Activated naive CD4-positive, alpha-beta T cell treated with anti-CD3 and anti-CD28 coated beads, Interleukin-2, amount 10 ng/mL, durations not matched to agents 7 days and 5 days (primary cell): ENCODE results near the gene SLC22A13.

Source experiments
- CTCF ChIA-PET: fragments of 350-600 bp; sonication (Branson Sonifier 250); formaldehyde crosslinking; loops from one replicate; lab custom pipeline; 2021; ENCODE audit warnings: antibody characterized with exemption; lab: Charles Lee
- DNase-seq: peaks from one replicate; pipeline ENCODE4 v3.0.0-alpha.2; 2020
- H3K27ac Mint-ChIP-seq: one replicate; pipeline ENCODE4 v1.8.0; 2021; ENCODE audit warnings: mild to moderate bottlenecking, moderate library complexity, mixed read lengths
- H3K27me3 Mint-ChIP-seq: one replicate; pipeline ENCODE4 v1.8.0; 2021; ENCODE audit warnings: mild to moderate bottlenecking, mixed read lengths
- H3K36me3 Mint-ChIP-seq: one replicate; pipeline ENCODE4 v1.8.0; 2021; ENCODE audit warnings: mixed read lengths
- H3K4me1 Mint-ChIP-seq: one replicate; pipeline ENCODE4 v1.8.0; 2021; ENCODE audit warnings: mixed read lengths
- H3K4me3 Mint-ChIP-seq: one replicate; pipeline ENCODE4 v1.8.0; 2021; ENCODE audit warnings: mild to moderate bottlenecking, moderate library complexity, mixed read lengths
- H3K9me3 Mint-ChIP-seq: one replicate; pipeline ENCODE4 v1.8.0; 2021; ENCODE audit warnings: mixed read lengths

The SLC22A13 gene

GRCh38 chr3:38297947-38298711 lies 32.5 kb downstream of the SLC22A13 start:
- no peaks in the 10 kb centered on the region for H3K4me1 Mint-ChIP-seq
- CTCF ChIA-PET = interaction anchor here (1.2 to 3.4 kb wide), 3 partner anchors 48 to 183 kb away, joined by 4 to 26 read pairs (median 7); partner anchors contain the start of gene XYLB
- peaks cover 22% of the 10 kb centered on the region for H3K27me3 Mint-ChIP-seq
- H3K27ac Mint-ChIP-seq = no peak overlapping the region
- H3K9me3 Mint-ChIP-seq = no peaks in the 10 kb centered on the region
- no peak for DNase-seq
- no peaks in the 10 kb centered on the region for H3K36me3 Mint-ChIP-seq
- H3K4me3 Mint-ChIP-seq = no peak overlapping the region

DNA sequence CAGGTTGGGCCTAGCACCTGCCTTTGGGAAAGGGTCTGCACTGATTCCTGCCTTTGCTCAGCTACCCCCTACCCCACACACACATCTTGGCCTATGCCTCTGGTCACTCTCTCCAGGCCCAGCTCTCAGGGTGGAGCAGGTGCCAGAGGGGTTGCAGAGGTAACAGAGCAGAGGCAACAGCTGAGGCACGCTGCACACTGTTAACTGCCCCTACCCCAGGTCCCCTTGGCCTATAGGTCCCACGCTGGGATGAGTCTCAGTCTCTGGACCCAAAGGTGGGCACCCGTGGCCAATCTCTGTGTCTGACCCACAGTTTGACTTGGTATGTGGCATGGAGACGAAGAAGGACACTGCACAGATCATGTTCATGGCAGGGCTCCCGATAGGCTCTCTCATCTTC lies 41.3 kb downstream of the SLC22A13 start:
- Mint-ChIP-seq H3K9me3 (no peaks in the 10 kb centered on the region), H3K27me3 (peaks cover 24% of the 10 kb centered on the region), H3K36me3 (no peaks in the 10 kb centered on the region), H3K27ac (no peak overlapping the region), H3K4me3 (no peak overlapping the region), H3K4me1 (no peaks in the 10 kb centered on the region)
- CTCF ChIA-PET = no interaction called here
- no peak for DNase-seq

DNA sequence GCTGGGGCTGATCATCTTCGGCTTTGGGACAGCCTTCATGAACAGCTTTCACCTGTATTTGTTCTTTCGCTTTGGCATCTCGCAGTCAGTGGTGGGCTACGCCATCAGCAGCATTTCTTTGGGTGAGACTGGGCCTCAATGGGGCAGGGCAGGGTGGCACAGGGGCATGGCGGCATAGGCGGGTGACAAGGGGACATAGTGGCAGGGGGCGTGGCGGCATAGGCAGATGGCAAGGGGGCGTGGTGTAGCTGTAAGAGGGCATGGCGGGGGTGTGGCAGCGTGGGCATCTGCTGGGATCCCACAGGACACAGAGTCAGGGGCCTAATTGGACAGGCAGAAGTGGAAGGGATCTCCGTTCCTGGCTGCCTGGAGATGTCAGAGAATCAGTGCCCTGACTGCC lies 42.0 kb downstream of the SLC22A13 start:
- no peak for DNase-seq
- Mint-ChIP-seq H3K4me1 (no peaks in the 10 kb centered on the region), H3K9me3 (no peaks in the 10 kb centered on the region), H3K4me3 (no peak overlapping the region), H3K27ac (no peak overlapping the region), H3K36me3 (no peaks in the 10 kb centered on the region), H3K27me3 (peaks cover 26% of the 10 kb centered on the region)
- CTCF ChIA-PET = no interaction called here

GRCh38 chr3:38308456-38308855 lies 42.8 kb downstream of the SLC22A13 start:
- no peak overlapping the region for H3K27ac Mint-ChIP-seq
- no peaks in the 10 kb centered on the region for H3K36me3 Mint-ChIP-seq
- CTCF ChIA-PET = no interaction called here

DNA sequence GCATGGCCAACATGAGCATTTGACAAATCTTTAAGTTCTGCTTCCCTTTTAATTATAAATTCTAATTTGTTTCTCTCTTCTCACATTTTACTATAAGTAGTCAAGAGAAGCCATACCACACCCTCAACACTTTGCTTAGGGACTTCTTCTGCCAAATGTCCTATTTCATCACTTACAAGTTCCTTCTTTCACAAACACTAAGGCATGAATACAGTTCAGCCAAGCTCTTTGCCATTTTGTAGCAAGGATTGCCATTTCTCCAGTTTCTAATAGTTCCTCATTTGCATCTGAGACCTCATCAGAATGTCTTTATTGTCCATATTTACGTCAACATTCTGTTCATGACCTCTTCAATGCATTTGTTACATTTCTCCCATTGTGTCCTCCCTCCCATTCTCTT lies 45.9 kb downstream of the SLC22A13 start:
- DNase-seq = no peak
- Mint-ChIP-seq H3K27ac (no peak overlapping the region), H3K4me1 (no peaks in the 10 kb centered on the region), H3K36me3 (no peaks in the 10 kb centered on the region), H3K4me3 (no peak overlapping the region), H3K9me3 (no peaks in the 10 kb centered on the region), H3K27me3 (peaks cover 27% of the 10 kb centered on the region)
- CTCF ChIA-PET = no interaction called here

More at GRCh38 chr3:38308456-38308855, 42.8 kb downstream of the SLC22A13 start:
- Mint-ChIP-seq H3K4me1 (no peaks in the 10 kb centered on the region), H3K9me3 (no peaks in the 10 kb centered on the region), H3K4me3 (no peak overlapping the region), H3K27me3 (peaks cover 33% of the 10 kb centered on the region)
- no peak for DNase-seq

DNA sequence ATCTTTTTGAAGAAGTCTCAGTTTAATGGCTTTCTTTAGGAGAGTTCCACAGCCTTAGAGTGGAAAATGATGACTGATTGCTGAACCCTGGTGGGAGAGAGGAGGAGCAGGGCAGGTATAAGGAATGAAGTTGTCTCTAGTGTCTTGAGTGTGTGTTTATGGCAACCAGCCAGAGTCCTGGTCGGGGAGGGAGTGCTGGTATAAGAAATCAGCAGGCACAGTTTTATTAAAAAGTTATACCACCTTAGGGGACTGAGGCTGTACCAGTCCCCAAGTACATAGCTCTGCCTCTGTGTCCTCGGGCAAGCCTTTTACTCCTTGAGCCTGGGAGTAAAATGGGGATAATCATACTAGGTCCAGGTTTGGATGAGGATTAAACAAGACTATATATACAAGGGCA lies 46.3 kb downstream of the SLC22A13 start:
- Mint-ChIP-seq H3K4me1 (no peaks in the 10 kb centered on the region), H3K36me3 (no peaks in the 10 kb centered on the region), H3K27ac (no peak overlapping the region), H3K27me3 (peaks cover 30% of the 10 kb centered on the region), H3K9me3 (no peaks in the 10 kb centered on the region), H3K4me3 (no peak overlapping the region)
- no peak for DNase-seq
- CTCF ChIA-PET = no interaction called here

DNA sequence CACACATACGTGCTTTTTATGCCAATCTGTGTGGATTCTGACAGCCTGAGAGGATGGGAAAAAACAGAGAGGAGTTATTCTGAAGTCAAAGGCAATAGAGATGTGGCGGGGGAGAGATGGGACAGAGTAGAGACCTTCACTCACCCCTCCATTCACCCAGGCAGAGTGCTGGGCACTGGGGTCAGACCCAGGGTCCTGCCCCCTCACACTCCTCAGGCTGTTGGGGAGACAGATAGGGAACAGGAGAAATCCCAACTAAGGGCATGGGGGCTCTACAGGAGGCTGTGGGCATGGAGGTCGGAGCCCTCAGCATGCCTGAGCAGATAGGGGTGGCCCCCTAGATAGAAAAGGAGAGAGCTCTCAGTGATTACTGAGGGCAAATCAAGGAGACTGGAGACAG lies 46.7 kb downstream of the SLC22A13 start:
- Mint-ChIP-seq H3K4me1 (no peaks in the 10 kb centered on the region), H3K27ac (no peak overlapping the region), H3K27me3 (peaks cover 30% of the 10 kb centered on the region), H3K36me3 (no peaks in the 10 kb centered on the region), H3K4me3 (no peak overlapping the region), H3K9me3 (no peaks in the 10 kb centered on the region)
- CTCF ChIA-PET = no interaction called here
- DNase-seq = no peak

- no peaks in the 10 kb centered on the region for H3K36me3 Mint-ChIP-seq
- no peaks in the 10 kb centered on the region for H3K9me3 Mint-ChIP-seq
- H3K4me1 Mint-ChIP-seq = no peaks in the 10 kb centered on the region
- H3K4me3 Mint-ChIP-seq = no peak overlapping the region
- peaks cover 30% of the 10 kb centered on the region for H3K27me3 Mint-ChIP-seq
- H3K27ac Mint-ChIP-seq = no peak overlapping the region
- CTCF ChIA-PET = no interaction called here
- DNase-seq = no peak
Measured at GRCh38 chr3:38313263-38313662, 47.7 kb downstream of the SLC22A13 start.

GRCh38 chr3:38313695-38314094 lies 48.1 kb downstream of the SLC22A13 start:
- CTCF ChIA-PET = no interaction called here
- H3K4me3 Mint-ChIP-seq = no peak overlapping the region
- H3K36me3 Mint-ChIP-seq = no peaks in the 10 kb centered on the region
- no peak for DNase-seq
- H3K27me3 Mint-ChIP-seq = peaks cover 30% of the 10 kb centered on the region
- no peak overlapping the region for H3K27ac Mint-ChIP-seq
- no peaks in the 10 kb centered on the region for H3K9me3 Mint-ChIP-seq
- H3K4me1 Mint-ChIP-seq = no peaks in the 10 kb centered on the region

- Mint-ChIP-seq H3K9me3 (no peaks in the 10 kb centered on the region), H3K4me3 (no peak overlapping the region), H3K27me3 (peaks cover 27% of the 10 kb centered on the region), H3K4me1 (no peaks in the 10 kb centered on the region), H3K27ac (no peak overlapping the region), H3K36me3 (no peaks in the 10 kb centered on the region)
- no peak for DNase-seq
- CTCF ChIA-PET = no interaction called here
Measured at GRCh38 chr3:38314112-38314763, 48.6 kb downstream of the SLC22A13 start.

- CTCF ChIA-PET = no interaction called here
- H3K9me3 Mint-ChIP-seq = no peaks in the 10 kb centered on the region
- DNase-seq = no peak
- no peaks in the 10 kb centered on the region for H3K36me3 Mint-ChIP-seq
- no peaks in the 10 kb centered on the region for H3K4me1 Mint-ChIP-seq
- peaks cover 21% of the 10 kb centered on the region for H3K27me3 Mint-ChIP-seq
- no peak overlapping the region for H3K27ac Mint-ChIP-seq
- no peak overlapping the region for H3K4me3 Mint-ChIP-seq
Measured at GRCh38 chr3:38314764-38315487, 49.3 kb downstream of the SLC22A13 start.

DNA sequence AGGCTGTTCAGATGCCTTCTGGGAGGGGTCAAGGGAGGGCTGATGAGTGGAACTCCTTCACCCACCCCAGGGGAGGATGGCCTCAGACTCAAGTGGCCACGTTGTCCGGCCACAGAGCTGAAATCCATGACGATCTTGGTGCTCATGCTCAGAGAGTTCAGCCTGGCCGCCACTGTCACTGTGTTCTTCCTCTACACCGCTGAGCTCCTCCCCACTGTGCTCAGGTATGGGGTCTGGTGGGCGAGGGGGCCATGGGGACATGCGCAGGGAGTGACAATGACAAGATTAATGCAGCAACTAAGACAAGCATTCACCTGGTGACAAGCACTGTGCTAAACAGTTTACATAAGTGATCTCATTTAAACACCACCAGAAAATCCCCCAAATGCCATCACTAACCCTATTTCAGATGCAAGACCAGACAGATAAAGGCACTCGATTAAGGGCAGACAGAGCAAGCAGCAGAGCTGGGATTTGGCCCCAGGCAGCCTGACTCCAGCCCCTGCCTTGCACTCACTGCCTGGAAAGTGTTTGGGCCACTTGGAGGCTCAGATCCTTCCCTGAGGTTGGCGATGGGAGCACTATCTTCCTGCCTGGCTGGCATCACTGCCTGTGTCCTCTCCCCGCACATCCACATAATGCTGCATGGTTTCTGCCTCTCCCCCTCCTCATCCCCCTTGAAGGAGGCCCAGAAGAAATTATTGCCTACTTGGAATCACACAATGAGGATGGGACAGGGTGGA lies 50.0 kb downstream of the SLC22A13 start:
- Mint-ChIP-seq H3K27ac (no peak overlapping the region), H3K36me3 (no peaks in the 10 kb centered on the region), H3K4me3 (no peak overlapping the region), H3K4me1 (no peaks in the 10 kb centered on the region), H3K27me3 (peaks cover 17% of the 10 kb centered on the region), H3K9me3 (no peaks in the 10 kb centered on the region)
- CTCF ChIA-PET = no interaction called here
- DNase-seq = no peak

DNA sequence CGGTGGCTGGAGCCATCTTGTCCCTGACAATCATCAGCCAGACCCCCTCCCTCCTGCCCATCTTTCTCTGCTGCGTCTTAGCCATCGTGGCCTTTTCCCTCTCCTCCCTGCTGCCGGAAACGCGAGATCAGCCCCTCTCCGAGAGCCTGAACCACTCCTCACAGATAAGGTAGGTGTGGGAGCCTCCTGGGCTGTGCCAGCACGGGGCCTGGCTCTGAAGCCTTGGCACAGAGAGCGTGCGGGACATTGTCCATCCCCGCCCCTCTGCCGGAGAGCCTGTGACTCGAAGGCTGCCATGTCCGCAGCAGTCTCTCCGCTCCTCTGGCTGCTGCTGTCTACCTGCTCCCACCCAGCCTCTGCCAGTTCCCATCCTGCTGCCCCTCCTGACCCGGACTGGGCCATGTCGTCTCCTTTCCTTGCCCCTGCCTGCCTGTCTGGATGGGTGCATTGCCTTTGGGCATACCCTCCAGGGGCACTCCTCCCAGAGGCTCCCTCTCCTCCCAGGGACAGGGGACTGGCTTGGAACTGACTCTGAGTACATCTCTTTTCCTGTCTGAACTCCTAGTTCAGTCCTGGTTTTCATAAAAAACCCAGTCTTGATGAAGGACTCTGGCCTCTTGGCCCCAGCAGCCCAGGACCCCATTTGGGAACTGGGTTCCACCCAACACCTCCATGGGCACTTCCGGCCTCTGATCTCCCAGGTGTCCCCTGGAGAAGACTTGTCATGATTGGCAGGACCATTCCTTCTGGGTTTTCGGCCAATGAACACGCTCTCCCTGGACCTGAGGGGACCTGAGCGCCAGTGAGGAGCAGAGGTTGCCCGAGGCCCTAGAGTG lies 51.0 kb downstream of the SLC22A13 start:
- H3K4me1 Mint-ChIP-seq = no peaks in the 10 kb centered on the region
- no peak overlapping the region for H3K4me3 Mint-ChIP-seq
- DNase-seq = no peak
- no peaks in the 10 kb centered on the region for H3K9me3 Mint-ChIP-seq
- H3K27ac Mint-ChIP-seq = no peak overlapping the region
- H3K27me3 Mint-ChIP-seq = peaks cover 12% of the 10 kb centered on the region
- H3K36me3 Mint-ChIP-seq = no peaks in the 10 kb centered on the region
- CTCF ChIA-PET = no interaction called here
